GM18505 (cell line): ENCODE results near the gene SPTLC3.

ENCODE experiments used
- ATAC-seq: cut with Tn5 transposase; IDR thresholded peaks from one replicate; pipeline ENCODE4 v1.9.1; 2021; ENCODE audit not compliant: unreplicated experiment
- POLR2A ChIP-seq: IDR thresholded peaks from 4 replicates; pipeline ENCODE4 v1.6.1; 2011; ENCODE audit warnings: borderline replicate concordance; ENCODE audit not compliant: insufficient read depth, insufficient read length; ENCODE audit errors: extremely low read depth

Gene SPTLC3

GRCh38 chr20:13002251-13002650 is 6.5 kb upstream of the SPTLC3 start:
- no peak for TF ChIP-seq POLR2A
- no peak for ATAC-seq

DNA sequence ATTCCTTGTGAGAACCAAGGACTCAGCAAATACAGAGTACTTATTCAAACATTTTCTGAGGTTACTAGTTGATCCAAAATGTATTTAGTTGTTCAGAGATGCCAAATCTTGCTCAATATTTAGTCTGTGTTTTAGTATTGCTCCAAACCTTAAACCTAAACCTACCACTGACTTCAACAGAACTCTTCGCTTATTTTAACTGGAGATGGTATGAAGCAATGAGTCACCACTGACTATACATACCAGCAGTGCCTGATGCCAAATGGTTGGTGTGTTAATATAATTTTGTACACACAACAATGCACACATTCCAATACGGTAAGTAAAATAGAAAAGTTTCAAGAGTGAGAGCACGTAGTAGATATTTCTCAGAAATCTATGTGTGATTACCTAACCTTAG is 1.9 kb upstream of the SPTLC3 start:
- no peak for ATAC-seq

DNA sequence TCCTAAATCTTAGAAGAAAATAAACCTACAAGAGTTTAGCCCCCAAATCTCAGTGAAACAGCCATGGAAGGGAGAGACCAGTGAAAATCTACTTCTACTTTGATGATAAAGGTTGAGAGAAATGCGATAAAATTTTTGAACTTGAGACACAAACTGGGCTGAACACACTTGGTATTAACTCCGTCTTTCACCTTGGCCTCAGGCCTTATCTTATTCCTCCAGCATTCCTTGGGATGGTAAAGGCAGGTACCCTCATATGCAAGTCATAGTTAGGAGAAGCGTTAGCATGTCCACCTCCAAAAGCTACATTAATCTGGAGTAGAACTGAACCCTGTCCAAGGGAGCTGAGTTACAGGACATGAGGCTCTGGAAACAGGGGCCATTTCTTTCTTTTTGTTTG is 1.2 kb upstream of the SPTLC3 start:
- no peak for ATAC-seq
- no peak for TF ChIP-seq POLR2A

More for the DNA sequence above, 1.9 kb upstream of the SPTLC3 start:
- TF ChIP-seq POLR2A, result no peak

DNA sequence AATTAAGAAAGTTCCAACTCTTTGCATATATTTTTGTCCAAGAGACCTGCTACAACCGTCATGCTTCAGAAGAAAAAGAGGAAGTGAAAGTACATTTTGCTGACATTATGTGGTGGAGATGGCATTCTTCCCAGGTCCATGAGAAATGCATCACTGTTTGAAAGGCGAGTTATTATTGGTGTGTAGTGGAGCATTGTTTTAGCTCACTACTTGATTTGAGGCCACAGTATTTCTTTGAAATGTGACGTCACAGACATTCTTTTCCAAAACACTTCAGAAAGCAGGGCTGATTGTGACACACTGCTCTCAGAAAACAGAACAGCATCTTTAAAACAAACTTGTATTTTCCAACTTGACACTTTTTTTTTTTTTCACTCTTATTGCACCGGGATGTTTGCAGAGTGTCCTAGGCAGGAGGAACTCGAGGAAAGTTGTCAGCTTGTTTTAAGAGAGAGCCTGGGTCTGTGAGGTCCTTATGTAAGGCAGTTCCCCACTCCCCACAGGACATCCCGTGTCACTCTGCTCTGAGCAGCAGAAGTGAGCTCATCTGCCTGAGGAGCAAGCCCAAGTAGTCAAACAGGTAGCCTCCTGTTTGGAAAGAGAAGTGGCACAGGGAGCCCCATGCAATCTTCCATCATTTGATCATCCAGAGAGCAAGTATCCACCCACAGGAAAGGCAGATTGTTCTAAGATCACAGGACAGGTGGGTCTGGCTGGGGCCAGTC is 1.1 kb downstream of the SPTLC3 start:
- no peak for TF ChIP-seq POLR2A
- peak; percentile 98 for ATAC-seq

GRCh38 chr20:13012886-13013285 is 4.1 kb downstream of the SPTLC3 start:
- no peak for TF ChIP-seq POLR2A
- ATAC-seq, result no peak

GRCh38 chr20:13013411-13013810 is 4.6 kb downstream of the SPTLC3 start:
- ATAC-seq, result no peak
- TF ChIP-seq POLR2A, result no peak

- TF ChIP-seq POLR2A, result no peak
- no peak for ATAC-seq
Measured at GRCh38 chr20:13017235-13017634, 8.5 kb downstream of the SPTLC3 start.

DNA sequence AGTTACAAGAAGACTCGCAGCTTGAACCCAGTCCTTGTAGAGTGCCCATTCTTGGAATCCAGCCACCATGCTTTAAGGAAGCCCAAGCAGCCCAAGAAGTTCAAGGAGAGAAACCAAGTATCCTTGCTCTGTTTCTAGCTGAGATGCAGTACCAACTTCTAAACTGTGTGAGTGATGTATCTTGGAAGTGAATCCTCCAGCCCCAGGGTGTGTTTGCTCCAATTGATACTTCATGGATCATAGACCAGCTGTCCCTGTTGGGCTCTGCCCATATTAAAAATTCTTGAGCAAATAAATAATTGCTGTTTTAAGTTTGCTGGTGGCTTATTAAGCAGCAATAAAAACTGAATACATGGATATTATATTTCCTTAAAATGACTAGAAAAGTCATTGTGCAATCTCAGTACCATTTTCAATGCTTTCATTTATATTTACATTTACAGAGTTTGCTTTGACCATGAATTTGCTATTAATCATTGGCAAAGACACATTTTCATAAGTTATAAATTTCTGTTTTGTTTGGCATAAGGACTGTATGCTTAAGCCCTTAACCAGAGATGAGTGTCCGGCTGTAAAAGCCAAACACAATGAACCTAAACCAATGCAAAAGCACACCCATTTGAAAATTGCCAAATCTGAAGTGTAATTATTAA is 9.2 kb downstream of the SPTLC3 start:
- ATAC-seq, result no peak
- no peak for TF ChIP-seq POLR2A

- ATAC-seq, result no peak
- no peak for TF ChIP-seq POLR2A
Measured at GRCh38 chr20:13021205-13021970, 12.6 kb downstream of the SPTLC3 start.

DNA sequence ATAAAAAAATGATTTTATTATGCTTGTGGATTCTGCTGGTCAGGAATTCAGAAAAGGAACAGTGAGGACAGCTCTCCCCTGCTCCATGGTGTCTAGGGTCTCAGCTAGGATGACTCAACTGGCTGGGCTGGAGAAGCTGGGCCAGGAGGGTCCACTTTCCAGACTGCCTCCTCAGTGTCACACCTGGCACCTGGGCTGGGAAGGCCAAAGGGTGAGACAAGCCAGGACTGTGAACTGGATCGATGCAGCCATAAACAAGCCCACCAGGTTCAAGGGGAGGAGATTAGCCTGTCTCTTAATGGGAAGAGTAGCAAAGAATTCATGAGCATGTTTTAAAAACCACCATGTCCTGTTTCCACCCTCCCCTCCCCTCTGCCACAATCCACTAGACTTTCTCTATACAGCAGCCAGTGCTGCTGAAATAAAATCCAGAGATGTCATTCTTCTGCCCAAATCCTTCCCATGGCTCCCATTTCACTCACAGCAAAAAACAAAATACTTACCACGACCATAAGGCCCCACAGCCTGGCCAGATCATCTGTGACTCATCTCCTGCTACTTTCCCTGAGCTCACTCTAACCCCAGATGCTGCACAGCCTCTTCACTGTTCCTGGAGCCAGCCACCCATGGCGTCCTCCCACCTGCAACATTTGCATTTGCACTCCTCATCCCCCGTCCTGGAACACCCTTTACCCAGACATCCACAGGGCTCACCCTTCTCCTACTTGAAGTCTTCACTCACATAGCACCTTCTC is 13.8 kb downstream of the SPTLC3 start:
- TF ChIP-seq POLR2A, result no peak
- no peak for ATAC-seq

GRCh38 chr20:13024596-13024995 is 15.8 kb downstream of the SPTLC3 start:
- no peak for ATAC-seq
- no peak for TF ChIP-seq POLR2A

GRCh38 chr20:13025181-13025580 is 16.4 kb downstream of the SPTLC3 start:
- no peak for TF ChIP-seq POLR2A
- no peak for ATAC-seq

DNA sequence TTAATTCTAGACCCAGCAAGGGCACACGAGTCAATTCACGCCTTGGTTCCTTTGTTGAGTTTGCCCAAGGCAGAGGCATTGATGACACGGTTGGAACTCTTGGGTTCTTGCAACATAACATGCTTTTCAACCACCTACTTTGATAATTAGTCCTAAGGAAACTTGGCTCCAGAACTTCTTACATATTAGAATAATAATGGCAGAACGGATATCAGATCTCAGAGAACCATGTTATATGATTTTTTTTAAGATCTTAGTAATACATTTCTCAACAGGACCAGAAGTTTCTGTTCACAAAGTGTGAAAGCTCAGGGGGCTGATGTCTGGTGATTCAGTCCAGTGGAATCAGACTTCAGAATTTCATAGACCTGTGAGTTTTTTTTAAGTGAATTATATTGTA is 19.2 kb downstream of the SPTLC3 start:
- no peak for TF ChIP-seq POLR2A
- no peak for ATAC-seq
